DOHH2 (cell line): ENCODE results near the gene CACNA1B.
"Not testable (repeated sequence)": the region's sequence is repeated elsewhere in the genome, so short reads cannot be mapped to it uniquely, and the experiment has no call there.

ENCODE experiments used
- H3F3A ChIP-seq: fragments of 200-600 bp; sonication (generic), shearing (Covaris generic); 2 replicates; pipeline ENCODE4 v1.6.0; 2016; ENCODE audit warnings: antibody characterized with exemption, mild to moderate bottlenecking; ENCODE audit not compliant: control insufficient read depth, insufficient read depth
- H3K27ac ChIP-seq: fragments of 200-600 bp; sonication (generic); 2 replicates; pipeline ENCODE4 v1.5.1; 2014; ENCODE audit warnings: low read depth, mild to moderate bottlenecking, low read length, moderate library complexity
- H3K27me3 ChIP-seq: fragments of 200-600 bp; sonication (generic); 2 replicates; pipeline ENCODE4 v1.6.1; 2014; ENCODE audit warnings: mild to moderate bottlenecking, low read length, mixed read lengths; ENCODE audit not compliant: control insufficient read depth
- H3K36me3 ChIP-seq: fragments of 200-600 bp; sonication (generic); 2 replicates; pipeline ENCODE4 v1.6.1; 2014; ENCODE audit warnings: mild to moderate bottlenecking, low read length, moderate library complexity, mixed read lengths; ENCODE audit not compliant: control insufficient read depth
- H3K4me1 ChIP-seq: fragments of 200-600 bp; sonication (generic); 2 replicates; pipeline ENCODE4 v1.6.1; 2014; ENCODE audit warnings: mild to moderate bottlenecking, low read length, mixed read lengths; ENCODE audit not compliant: control insufficient read depth
- H3K4me2 ChIP-seq: fragments of 200-600 bp; sonication (generic); 2 replicates; pipeline ENCODE4 v1.6.0; 2014; ENCODE audit warnings: mild to moderate bottlenecking, low read length, moderate library complexity
- H3K4me3 ChIP-seq: fragments of 200-600 bp; sonication (generic); 2 replicates; pipeline ENCODE4 v1.5.1; 2014; ENCODE audit warnings: mild to moderate bottlenecking, low read length, mixed read lengths
- H3K79me2 ChIP-seq: fragments of 200-600 bp; sonication (generic); 2 replicates; pipeline ENCODE4 v1.6.1; 2014; ENCODE audit warnings: mild to moderate bottlenecking, low read length, mixed read lengths; ENCODE audit not compliant: control insufficient read depth
- H3K9me2 ChIP-seq: fragments of 200-600 bp; sonication (generic); replicated peaks from 2 replicates; pipeline ENCODE4 v1.6.1; 2014; ENCODE audit warnings: mild to moderate bottlenecking, low read length, mixed read lengths; ENCODE audit not compliant: control insufficient read depth
- H3K9me3 ChIP-seq: fragments of 200-600 bp; sonication (generic); 2 replicates; pipeline ENCODE4 v1.6.1; 2014; ENCODE audit warnings: antibody characterized with exemption, low read length, mixed read lengths; ENCODE audit not compliant: control insufficient read depth, insufficient read depth
- H4K20me1 ChIP-seq: fragments of 200-600 bp; sonication (generic); 2 replicates; pipeline ENCODE4 v1.6.0; 2014; ENCODE audit warnings: low read depth, mild to moderate bottlenecking, antibody characterized with exemption, low read length, moderate library complexity; ENCODE audit not compliant: control insufficient read depth, insufficient read depth
- EZH2phosphoT487 ChIP-seq: fragments of 200-600 bp; sonication (generic); IDR thresholded peaks from 2 replicates; pipeline ENCODE4 v1.6.1; 2017; ENCODE audit warnings: borderline replicate concordance, mild to moderate bottlenecking, antibody characterized with exemption, low read length, moderate library complexity, mixed read lengths
- TF ChIP-seq, protein P1 (sequence below): fragments of 200-600 bp; sonication (generic); IDR thresholded peaks from one replicate; pipeline ENCODE4 v1.5.1; 2014; ENCODE audit warnings: antibody characterized with exemption, mild to moderate bottlenecking, low read depth, low read length; ENCODE audit not compliant: poor library complexity, severe bottlenecking

Gene CACNA1B

GRCh38 chr9:137880976-137881530, 3.5 kb downstream of the CACNA1B start:
- Histone ChIP-seq H3K79me2 (no peaks in the 10 kb centered on the region), H3K4me1 (no peaks in the 10 kb centered on the region), H3K4me3 (no peak overlapping the region), H3K9me3 (peaks cover 5% of the 10 kb centered on the region; the same call in 1 of the 2 replicates), H3F3A (no peaks in the 10 kb centered on the region), H3K9me2 (no peaks in the 10 kb centered on the region), H3K27me3 (no peaks in the 10 kb centered on the region), H3K36me3 (no peaks in the 10 kb centered on the region), H3K4me2 (no peak overlapping the region), H4K20me1 (no peaks in the 10 kb centered on the region), H3K27ac (no peak overlapping the region)
- TF ChIP-seq, protein P1, sequence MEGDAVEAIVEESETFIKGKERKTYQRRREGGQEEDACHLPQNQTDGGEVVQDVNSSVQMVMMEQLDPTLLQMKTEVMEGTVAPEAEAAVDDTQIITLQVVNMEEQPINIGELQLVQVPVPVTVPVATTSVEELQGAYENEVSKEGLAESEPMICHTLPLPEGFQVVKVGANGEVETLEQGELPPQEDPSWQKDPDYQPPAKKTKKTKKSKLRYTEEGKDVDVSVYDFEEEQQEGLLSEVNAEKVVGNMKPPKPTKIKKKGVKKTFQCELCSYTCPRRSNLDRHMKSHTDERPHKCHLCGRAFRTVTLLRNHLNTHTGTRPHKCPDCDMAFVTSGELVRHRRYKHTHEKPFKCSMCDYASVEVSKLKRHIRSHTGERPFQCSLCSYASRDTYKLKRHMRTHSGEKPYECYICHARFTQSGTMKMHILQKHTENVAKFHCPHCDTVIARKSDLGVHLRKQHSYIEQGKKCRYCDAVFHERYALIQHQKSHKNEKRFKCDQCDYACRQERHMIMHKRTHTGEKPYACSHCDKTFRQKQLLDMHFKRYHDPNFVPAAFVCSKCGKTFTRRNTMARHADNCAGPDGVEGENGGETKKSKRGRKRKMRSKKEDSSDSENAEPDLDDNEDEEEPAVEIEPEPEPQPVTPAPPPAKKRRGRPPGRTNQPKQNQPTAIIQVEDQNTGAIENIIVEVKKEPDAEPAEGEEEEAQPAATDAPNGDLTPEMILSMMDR, result no peak

GRCh38 chr9:137881591-137882505, 4.3 kb downstream of the CACNA1B start:
- H3K27ac ChIP-seq, result no peak overlapping the region
- H3K36me3 ChIP-seq, result no peaks in the 10 kb centered on the region
- H3K4me3 ChIP-seq, result no peak overlapping the region
- no peaks in the 10 kb centered on the region for H3K9me3 ChIP-seq
- no peaks in the 10 kb centered on the region for H3K27me3 ChIP-seq
- H4K20me1 ChIP-seq, result no peaks in the 10 kb centered on the region
- H3K4me2 ChIP-seq, result no peak overlapping the region
- TF ChIP-seq, protein P1, result no peak
- TF ChIP-seq EZH2phosphoT487, result no peak
- H3K4me1 ChIP-seq, result no peaks in the 10 kb centered on the region
- no peaks in the 10 kb centered on the region for H3F3A ChIP-seq
- H3K79me2 ChIP-seq, result no peaks in the 10 kb centered on the region
- H3K9me2 ChIP-seq, result no peaks in the 10 kb centered on the region

- H4K20me1 ChIP-seq, result no peaks in the 10 kb centered on the region
Measured at GRCh38 chr9:137882506-137882821, 4.9 kb downstream of the CACNA1B start.

GRCh38 chr9:137883977-137884376, 6.4 kb downstream of the CACNA1B start:
- H3K79me2 ChIP-seq, H3F3A ChIP-seq, H4K20me1 ChIP-seq, H3K27ac ChIP-seq, H3K4me1 ChIP-seq, H3K9me2 ChIP-seq, H3K36me3 ChIP-seq, H3K4me3 ChIP-seq, H3K9me3 ChIP-seq, H3K27me3 ChIP-seq, H3K4me2 ChIP-seq: not testable (repeated sequence)

More at GRCh38 chr9:137882506-137882821, 4.9 kb downstream of the CACNA1B start:
- no peaks in the 10 kb centered on the region for H3K9me3 ChIP-seq
- no peak overlapping the region for H3K27ac ChIP-seq
- H3K4me3 ChIP-seq, result no peak overlapping the region
- TF ChIP-seq EZH2phosphoT487, result no peak
- no peak overlapping the region for H3K4me2 ChIP-seq
- H3K4me1 ChIP-seq, result no peaks in the 10 kb centered on the region
- H3F3A ChIP-seq, result no peaks in the 10 kb centered on the region
- no peaks in the 10 kb centered on the region for H3K9me2 ChIP-seq
- H3K79me2 ChIP-seq, result no peaks in the 10 kb centered on the region
- H3K27me3 ChIP-seq, result no peaks in the 10 kb centered on the region
- no peaks in the 10 kb centered on the region for H3K36me3 ChIP-seq

- H3K9me2 ChIP-seq, H3K27me3 ChIP-seq, H3K36me3 ChIP-seq, H3F3A ChIP-seq, H3K9me3 ChIP-seq, H3K79me2 ChIP-seq, H3K4me3 ChIP-seq, H3K4me1 ChIP-seq, H3K27ac ChIP-seq, H3K4me2 ChIP-seq, H4K20me1 ChIP-seq: not testable (repeated sequence)
Measured at GRCh38 chr9:137884547-137884946, 7.0 kb downstream of the CACNA1B start.

- not testable (repeated sequence) for H3K36me3 ChIP-seq, H4K20me1 ChIP-seq, H3K4me1 ChIP-seq, H3K9me2 ChIP-seq, H3K79me2 ChIP-seq, H3F3A ChIP-seq, H3K9me3 ChIP-seq, H3K4me2 ChIP-seq, H3K27ac ChIP-seq, H3K27me3 ChIP-seq, H3K4me3 ChIP-seq
Measured at GRCh38 chr9:137885121-137885520, 7.5 kb downstream of the CACNA1B start.
